Loucy (cell line): ENCODE results near the gene CA5B.
"Not testable (repeated sequence)": the region's sequence is repeated elsewhere in the genome, so short reads cannot be mapped to it uniquely, and the experiment has no call there.

Source experiments
- H2AFZ ChIP-seq: fragments of 200-600 bp; sonication (generic); 2 replicates; pipeline ENCODE4 v1.6.0; 2016; ENCODE audit warnings: antibody characterized with exemption, mild to moderate bottlenecking, low read length, moderate library complexity
- H3F3A ChIP-seq: fragments of 200-600 bp; 2 replicates; pipeline ENCODE4 v1.6.0; 2016; ENCODE audit warnings: antibody characterized with exemption, low read depth, mild to moderate bottlenecking
- H3K27me3 ChIP-seq: fragments of 200-600 bp; sonication (generic); 2 replicates; pipeline ENCODE4 v1.6.1; 2014; ENCODE audit warnings: low read length, mild to moderate bottlenecking; ENCODE audit not compliant: insufficient read depth, poor library complexity, severe bottlenecking
- H3K36me3 ChIP-seq: fragments of 200-600 bp; sonication (generic); 2 replicates; pipeline ENCODE4 v1.6.1; 2016; ENCODE audit warnings: low read length; ENCODE audit not compliant: insufficient read depth
- H3K4me1 ChIP-seq: fragments of 200-600 bp; sonication (generic); 2 replicates; pipeline ENCODE4 v1.5.1; 2014; ENCODE audit warnings: low read length, mild to moderate bottlenecking; ENCODE audit not compliant: insufficient read depth, poor library complexity, severe bottlenecking
- H3K4me2 ChIP-seq: fragments of 200-600 bp; sonication (generic); 2 replicates; pipeline ENCODE4 v1.6.0; 2014; ENCODE audit warnings: antibody characterized with exemption, low read length, low read depth, mild to moderate bottlenecking; ENCODE audit not compliant: poor library complexity, severe bottlenecking
- H3K4me3 ChIP-seq: fragments of 200-600 bp; sonication (generic); 2 replicates; pipeline ENCODE4 v1.5.1; 2014; ENCODE audit warnings: low read length, mild to moderate bottlenecking, mixed read lengths; ENCODE audit not compliant: poor library complexity, severe bottlenecking
- H3K79me2 ChIP-seq: fragments of 200-600 bp; sonication (generic); 2 replicates; pipeline ENCODE4 v1.6.1; 2014; ENCODE audit warnings: low read length; ENCODE audit not compliant: insufficient read depth
- H3K9ac ChIP-seq: fragments of 200-600 bp; sonication (generic); 2 replicates; pipeline ENCODE4 v1.6.0; 2014; ENCODE audit warnings: mild to moderate bottlenecking, low read depth, low read length, moderate library complexity; ENCODE audit not compliant: poor library complexity, severe bottlenecking
- H3K9me2 ChIP-seq: fragments of 200-600 bp; sonication (generic); replicated peaks from 2 replicates; pipeline ENCODE4 v1.6.1; 2016; ENCODE audit warnings: low read depth, low read length, mixed read lengths
- H3K9me3 ChIP-seq: fragments of 200-600 bp; sonication (generic); 2 replicates; pipeline ENCODE4 v1.6.1; 2014; ENCODE audit warnings: mild to moderate bottlenecking, antibody characterized with exemption, low read length, low read depth; ENCODE audit not compliant: insufficient read depth
- H4K20me1 ChIP-seq: fragments of 200-600 bp; sonication (generic); 2 replicates; pipeline ENCODE4 v1.6.0; 2014; ENCODE audit warnings: antibody characterized with exemption, low read length, mild to moderate bottlenecking; ENCODE audit not compliant: insufficient read depth, poor library complexity, severe bottlenecking
- EZH2phosphoT487 ChIP-seq: fragments of 200-600 bp; IDR thresholded peaks from 2 replicates; pipeline ENCODE4 v1.6.1; 2018; ENCODE audit warnings: antibody characterized with exemption, mild to moderate bottlenecking, moderate library complexity, borderline replicate concordance
- TF ChIP-seq, protein P1 (sequence below): fragments of 200-600 bp; sonication (generic); conservative IDR thresholded peaks from 2 replicates; pipeline ENCODE4 v1.5.1; 2014; ENCODE audit warnings: mild to moderate bottlenecking, antibody characterized with exemption, low read length

Gene CA5B

DNA sequence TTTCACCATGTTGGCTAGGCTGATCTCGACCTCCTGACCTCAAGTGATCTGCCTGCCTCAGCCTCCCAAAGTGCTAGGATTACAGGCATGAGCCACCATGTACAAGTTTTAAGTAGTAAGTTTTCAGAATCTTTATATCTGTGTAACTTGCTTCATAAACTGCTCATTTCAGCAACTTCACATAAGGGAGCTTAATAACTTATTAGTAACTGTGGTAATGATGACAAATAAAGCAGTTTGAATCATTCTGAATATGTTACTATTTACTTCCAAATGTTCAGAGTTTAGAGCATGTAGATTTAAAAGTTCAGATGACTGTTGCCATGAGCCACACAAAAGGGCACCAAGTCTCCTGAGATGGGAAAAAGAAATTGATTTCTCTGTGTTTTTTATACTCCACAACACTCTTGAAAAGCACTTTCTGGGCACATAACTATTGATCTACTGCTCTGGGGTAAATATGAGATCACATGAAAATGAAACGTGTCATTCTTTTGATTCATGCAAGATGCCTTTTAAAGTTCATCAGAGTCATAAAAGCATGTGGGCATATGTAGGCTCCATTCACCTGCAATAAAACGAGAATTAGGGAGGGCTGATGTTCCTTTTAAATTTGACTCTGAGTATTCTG lies 14.1 kb upstream of the CA5B start:
- no peak overlapping the region for H2AFZ ChIP-seq
- H3F3A ChIP-seq: no peaks in the 10 kb centered on the region
- no peak overlapping the region for H3K4me3 ChIP-seq
- H3K9me3 ChIP-seq: no peaks in the 10 kb centered on the region
- no peak overlapping the region for H3K9ac ChIP-seq
- H3K27me3 ChIP-seq: no peaks in the 10 kb centered on the region
- TF ChIP-seq, protein P1, sequence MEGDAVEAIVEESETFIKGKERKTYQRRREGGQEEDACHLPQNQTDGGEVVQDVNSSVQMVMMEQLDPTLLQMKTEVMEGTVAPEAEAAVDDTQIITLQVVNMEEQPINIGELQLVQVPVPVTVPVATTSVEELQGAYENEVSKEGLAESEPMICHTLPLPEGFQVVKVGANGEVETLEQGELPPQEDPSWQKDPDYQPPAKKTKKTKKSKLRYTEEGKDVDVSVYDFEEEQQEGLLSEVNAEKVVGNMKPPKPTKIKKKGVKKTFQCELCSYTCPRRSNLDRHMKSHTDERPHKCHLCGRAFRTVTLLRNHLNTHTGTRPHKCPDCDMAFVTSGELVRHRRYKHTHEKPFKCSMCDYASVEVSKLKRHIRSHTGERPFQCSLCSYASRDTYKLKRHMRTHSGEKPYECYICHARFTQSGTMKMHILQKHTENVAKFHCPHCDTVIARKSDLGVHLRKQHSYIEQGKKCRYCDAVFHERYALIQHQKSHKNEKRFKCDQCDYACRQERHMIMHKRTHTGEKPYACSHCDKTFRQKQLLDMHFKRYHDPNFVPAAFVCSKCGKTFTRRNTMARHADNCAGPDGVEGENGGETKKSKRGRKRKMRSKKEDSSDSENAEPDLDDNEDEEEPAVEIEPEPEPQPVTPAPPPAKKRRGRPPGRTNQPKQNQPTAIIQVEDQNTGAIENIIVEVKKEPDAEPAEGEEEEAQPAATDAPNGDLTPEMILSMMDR: no peak
- TF ChIP-seq EZH2phosphoT487: no peak
- no peaks in the 10 kb centered on the region for H3K4me1 ChIP-seq
- H3K79me2 ChIP-seq: no peaks in the 10 kb centered on the region
- no peak overlapping the region for H3K4me2 ChIP-seq
- H4K20me1 ChIP-seq: no peaks in the 10 kb centered on the region
- no peaks in the 10 kb centered on the region for H3K36me3 ChIP-seq
- H3K9me2 ChIP-seq: no peaks in the 10 kb centered on the region

DNA sequence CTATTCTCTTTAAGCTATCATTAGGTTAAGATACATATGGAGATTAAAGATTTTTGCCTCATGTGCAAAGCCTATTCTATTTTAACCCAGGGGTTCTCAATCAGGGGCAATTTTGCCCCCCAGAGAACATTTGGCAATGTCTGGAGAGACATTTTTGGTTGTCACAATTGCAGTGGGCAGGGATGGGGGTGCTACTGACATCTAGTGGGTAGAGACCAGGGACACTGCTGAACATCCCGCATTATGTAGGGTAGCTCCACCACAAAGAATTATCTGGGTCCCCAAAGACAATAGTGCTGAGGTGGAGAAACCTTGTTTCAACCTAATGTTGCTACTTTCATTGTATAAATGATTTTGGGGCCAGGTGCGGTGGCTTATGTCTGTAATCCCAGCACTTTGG lies 13.2 kb upstream of the CA5B start:
- Histone ChIP-seq H3K9me3 (no peaks in the 10 kb centered on the region), H2AFZ (no peak overlapping the region), H3K4me3 (no peak overlapping the region), H3K27me3 (no peaks in the 10 kb centered on the region), H4K20me1 (no peaks in the 10 kb centered on the region), H3F3A (no peaks in the 10 kb centered on the region), H3K9me2 (no peaks in the 10 kb centered on the region), H3K36me3 (no peaks in the 10 kb centered on the region), H3K4me1 (no peaks in the 10 kb centered on the region), H3K4me2 (no peak overlapping the region), H3K9ac (no peak overlapping the region), H3K79me2 (no peaks in the 10 kb centered on the region)
- TF ChIP-seq EZH2phosphoT487: no peak
- TF ChIP-seq, protein P1: 0 out of 2 replicates have a peak, but pooled peaks have one; percentile 25

DNA sequence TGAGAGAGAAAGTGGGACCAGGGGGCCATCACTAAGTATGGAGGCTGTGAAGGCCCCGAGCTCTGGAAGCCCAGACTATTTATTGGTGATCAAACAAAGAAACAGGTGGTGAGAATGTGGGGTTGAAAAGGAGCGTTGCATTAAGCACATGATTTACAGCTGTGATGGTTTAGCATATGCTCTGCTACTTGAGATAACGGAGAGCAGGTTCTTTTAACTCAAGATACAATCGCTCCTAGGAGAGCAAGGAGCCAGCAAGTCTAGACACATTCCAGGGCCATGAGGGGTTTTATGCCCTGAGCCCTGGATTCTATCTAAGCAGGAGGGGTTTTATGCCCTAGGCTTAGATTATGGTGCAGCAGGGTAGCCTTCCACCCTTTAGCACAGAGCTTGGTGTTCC lies 6.7 kb upstream of the CA5B start:
- H3K4me1 ChIP-seq, H3K36me3 ChIP-seq, H3K4me2 ChIP-seq, H3K9ac ChIP-seq, H3K79me2 ChIP-seq, H2AFZ ChIP-seq, H3K27me3 ChIP-seq, H3K4me3 ChIP-seq, H3K9me3 ChIP-seq, H3F3A ChIP-seq, H3K9me2 ChIP-seq, H4K20me1 ChIP-seq: not testable (repeated sequence)
